ENCODE measurements around the gene MREG.
A peak's percentile ranks its signal among the peaks of the same experiment; 100 is the strongest.
"Not testable (repeated sequence)": the region's sequence is repeated elsewhere in the genome, so short reads cannot be mapped to it uniquely, and the experiment has no call there.

The MREG gene

GRCh38 chr2:216021768-216022565 is 8.6 kb upstream of the MREG start:
- DNase-seq, result no peak

- no peak for DNase-seq
Observed at GRCh38 chr2:216018709-216019108, 5.4 kb upstream of the MREG start.

GRCh38 chr2:216017365-216017764 is 4.0 kb upstream of the MREG start:
- peak; percentile 39 for DNase-seq

- DNase-seq, result no peak
Observed at GRCh38 chr2:216016581-216016980, 3.2 kb upstream of the MREG start.

- DNase-seq, result peak; percentile 61
Observed at GRCh38 chr2:216015722-216016464, 2.5 kb upstream of the MREG start.

- no peak for DNase-seq
Observed at GRCh38 chr2:216014986-216015385, 1.6 kb upstream of the MREG start.

GRCh38 chr2:216014006-216014405 is 655 bp upstream of the MREG start:
- no peak for DNase-seq

GRCh38 chr2:216012830-216013079 is 596 bp downstream of the MREG start:
- DNase-seq, result no peak

- DNase-seq, result no peak
Observed at GRCh38 chr2:216012133-216012829, 1.1 kb downstream of the MREG start.

- DNase-seq, result not testable (repeated sequence)
Observed at GRCh38 chr2:216009215-216009614, 4.1 kb downstream of the MREG start.

- no peak for DNase-seq
Observed at GRCh38 chr2:216008387-216008786, 5.0 kb downstream of the MREG start.

- DNase-seq, result peak; percentile 22
Observed at GRCh38 chr2:216006164-216006663, 7.1 kb downstream of the MREG start.

GRCh38 chr2:216004697-216005283 is 8.6 kb downstream of the MREG start:
- DNase-seq, result no peak

GRCh38 chr2:216003876-216004696 is 9.3 kb downstream of the MREG start:
- no peak for DNase-seq

- DNase-seq, result no peak
Observed at GRCh38 chr2:216002693-216003092, 10.7 kb downstream of the MREG start.

GRCh38 chr2:216002101-216002678 is 11.2 kb downstream of the MREG start:
- DNase-seq, result no peak

- no peak for DNase-seq
Observed at GRCh38 chr2:216001216-216002100, 11.9 kb downstream of the MREG start.

- DNase-seq, result no peak
Observed at GRCh38 chr2:215998636-215999035, 14.7 kb downstream of the MREG start.

GRCh38 chr2:215997219-215997618 is 16.1 kb downstream of the MREG start:
- DNase-seq, result no peak

- no peak for DNase-seq
Observed at GRCh38 chr2:215994911-215995310, 18.4 kb downstream of the MREG start.

Measured in CD4-positive, alpha-beta T cell treated with Interferon gamma for 1 hour (primary cell).